WERI-Rb-1 (cell line): Measurements from ENCODE around the gene CWF19L2.

Experiments
- DNase-seq: peaks from one replicate; pipeline ENCODE4 v3.0.0-alpha.2; 2020
- H3K27ac ChIP-seq: fragments of 250-450 bp; sonication (Bioruptor Pico); 2 replicates; pipeline ENCODE4 v1.5.1; 2020; ENCODE audit warnings: mild to moderate bottlenecking, moderate library complexity
- H3K27me3 ChIP-seq: fragments of 250-450 bp; sonication (Bioruptor Pico); 2 replicates; pipeline ENCODE4 v1.5.1; 2021; ENCODE audit warnings: mild to moderate bottlenecking, low read depth, moderate library complexity; ENCODE audit not compliant: insufficient read depth, severe bottlenecking
- H3K36me3 ChIP-seq: fragments of 250-450 bp; sonication (Bioruptor Pico); 2 replicates; pipeline ENCODE4 v1.5.1; 2020; ENCODE audit warnings: mild to moderate bottlenecking, moderate library complexity
- H3K4me3 ChIP-seq: 2 replicates; pipeline ENCODE4 v1.5.1; 2011; ENCODE audit warnings: low read depth, mild to moderate bottlenecking, control low read depth, low read length
- H3K9me3 ChIP-seq: fragments of 250-450 bp; sonication (Bioruptor Pico); 2 replicates; pipeline ENCODE4 v1.5.1; 2021; ENCODE audit warnings: mild to moderate bottlenecking, moderate library complexity; ENCODE audit not compliant: severe bottlenecking
- CTCF ChIP-seq: IDR thresholded peaks from 2 replicates; pipeline ENCODE4 v1.5.1; 2011; ENCODE audit warnings: low read depth, mild to moderate bottlenecking, control low read depth, inconsistent platforms, low read length

The CWF19L2 gene

GRCh38 chr11:107282195-107282594, 175.4 kb downstream of the CWF19L2 start:
- H3K27ac ChIP-seq = no peak overlapping the region
- H3K9me3 ChIP-seq = no peaks in the 10 kb centered on the region
- no peak for DNase-seq
- H3K27me3 ChIP-seq = no peaks in the 10 kb centered on the region
- no peaks in the 10 kb centered on the region for H3K36me3 ChIP-seq
- H3K4me3 ChIP-seq = no peak overlapping the region
- TF ChIP-seq CTCF = no peak
